T1000 (cell line): ENCODE measurements around the gene ADIPOR2.

Source experiments
- DNase-seq: peaks from one replicate; lab custom pipeline; 2025; ENCODE audit warnings: mixed read lengths; lab: John Stamatoyannopoulos, UW

Gene ADIPOR2

DNA sequence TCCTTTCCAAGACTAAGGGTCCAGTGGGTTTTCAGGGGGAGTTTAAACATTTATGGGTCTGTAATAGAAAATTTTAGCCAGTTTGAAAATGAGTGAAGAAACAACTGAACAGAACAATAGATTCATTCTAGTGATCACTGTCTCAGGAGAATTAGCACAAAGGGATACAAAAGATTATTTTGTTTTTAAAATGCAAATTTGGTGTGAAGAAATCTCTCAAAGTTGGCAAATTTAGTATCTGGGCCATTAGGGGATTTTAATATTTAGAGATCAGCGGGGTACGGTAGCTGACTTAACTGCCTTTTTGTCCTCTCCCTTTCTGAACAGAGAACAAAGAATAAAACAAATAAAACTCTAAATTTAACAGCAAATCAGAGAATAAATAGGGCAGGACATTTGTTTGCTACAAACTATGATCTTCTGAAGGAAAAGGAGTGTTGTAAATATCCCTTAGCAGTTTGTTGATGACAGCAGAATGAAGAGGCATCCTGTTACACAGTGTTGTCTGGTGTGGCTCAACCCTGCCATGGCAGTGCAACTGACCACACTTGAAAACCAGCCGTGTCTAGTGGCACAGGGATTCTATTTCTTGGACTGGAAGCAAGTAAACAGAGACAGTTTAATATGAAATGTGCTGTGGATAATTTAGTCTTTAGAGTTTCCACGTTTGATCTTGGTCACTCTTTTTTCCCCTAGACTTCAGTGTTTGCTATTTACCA is 83.2 kb downstream of the ADIPOR2 start:
- no peak for DNase-seq

DNA sequence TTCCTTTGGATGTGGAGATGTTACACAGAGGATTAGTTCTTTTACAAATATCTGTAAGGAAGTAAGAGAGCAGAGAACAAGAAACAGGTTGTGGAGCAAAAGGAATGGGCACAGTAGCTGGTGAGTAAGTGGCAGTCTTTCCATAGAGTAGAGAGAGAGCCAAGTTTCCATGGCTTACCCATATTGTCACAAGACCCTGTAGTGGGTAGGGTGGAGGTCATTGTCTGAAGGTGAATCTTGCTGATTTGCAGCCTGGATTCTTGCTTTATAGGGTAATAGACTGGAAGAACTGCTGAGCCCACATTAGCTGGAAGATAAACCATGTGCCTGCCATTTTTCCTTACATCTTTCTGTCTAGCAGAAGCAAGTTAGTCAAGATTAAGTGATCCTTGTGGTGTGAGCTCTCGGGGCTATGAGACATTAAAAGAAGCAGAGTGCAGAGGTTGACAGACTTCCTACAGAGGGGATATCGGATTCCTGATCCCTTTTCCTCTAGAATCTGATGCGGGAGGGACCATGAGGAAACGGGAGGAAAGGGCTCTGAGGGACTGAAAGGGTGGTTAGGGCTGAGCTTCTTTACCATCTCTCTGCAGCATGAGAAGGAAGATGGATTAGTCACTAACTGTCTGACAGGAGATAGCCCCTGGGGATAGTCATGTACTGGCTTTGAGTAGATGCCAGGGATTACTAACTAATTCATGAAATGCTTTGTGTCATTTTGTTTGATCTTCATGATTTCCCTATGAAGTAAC is 85.5 kb downstream of the ADIPOR2 start:
- DNase-seq, result peak; percentile 47

DNA sequence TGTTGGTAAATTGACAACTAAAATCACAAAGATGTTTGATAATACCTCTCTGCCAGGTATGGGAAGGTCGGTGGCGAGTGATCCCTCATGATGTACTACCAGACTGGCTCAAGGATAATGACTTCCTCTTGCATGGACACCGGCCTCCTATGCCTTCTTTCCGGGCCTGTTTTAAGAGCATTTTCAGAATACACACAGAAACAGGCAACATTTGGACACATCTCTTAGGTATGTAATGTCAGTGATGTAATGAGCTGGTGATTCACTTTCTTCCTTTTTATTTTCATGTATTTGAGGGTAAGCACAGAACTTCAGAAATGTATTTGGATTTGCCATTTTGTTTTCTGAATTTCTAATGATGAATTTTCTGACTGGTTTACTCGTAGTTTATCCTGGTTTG is 86.9 kb downstream of the ADIPOR2 start:
- DNase-seq, result no peak

DNA sequence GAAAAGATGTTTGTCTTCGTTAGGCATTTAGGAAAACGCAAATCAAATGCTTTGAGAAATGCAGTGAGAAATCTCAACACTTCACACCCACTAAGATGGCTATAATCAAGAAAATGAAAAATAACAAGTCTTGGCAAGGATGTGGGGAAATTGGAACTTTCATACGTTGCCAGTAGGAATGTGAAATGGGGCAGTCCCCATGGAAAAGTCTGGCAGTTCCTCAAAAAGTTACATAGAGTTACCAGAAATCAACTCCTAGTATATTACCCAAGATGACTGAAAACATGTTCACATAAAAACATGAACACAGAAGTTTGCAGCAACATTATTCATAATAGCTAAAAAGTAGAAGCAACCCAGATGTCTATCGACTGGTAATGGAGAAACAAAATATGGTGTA is 88.0 kb downstream of the ADIPOR2 start:
- DNase-seq, result no peak

DNA sequence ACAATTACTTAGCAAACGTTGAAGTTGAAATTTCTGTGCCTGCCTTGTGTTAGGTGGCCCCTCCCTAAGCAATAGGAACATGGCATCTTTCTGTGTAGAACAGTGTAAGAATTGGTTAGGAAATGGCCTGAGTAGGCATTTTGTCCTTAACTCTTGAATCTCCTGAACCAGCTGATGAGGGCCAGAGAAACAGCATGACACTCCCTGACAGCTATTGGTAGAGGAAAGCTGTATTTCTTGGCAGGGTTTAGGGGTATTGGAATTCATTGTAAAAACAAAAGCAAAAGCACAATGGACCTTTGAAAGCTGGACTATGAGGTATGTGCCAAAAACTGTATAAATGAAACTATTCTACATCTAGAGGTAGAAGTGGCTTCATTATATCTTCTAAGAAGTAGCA is 88.9 kb downstream of the ADIPOR2 start:
- no peak for DNase-seq

DNA sequence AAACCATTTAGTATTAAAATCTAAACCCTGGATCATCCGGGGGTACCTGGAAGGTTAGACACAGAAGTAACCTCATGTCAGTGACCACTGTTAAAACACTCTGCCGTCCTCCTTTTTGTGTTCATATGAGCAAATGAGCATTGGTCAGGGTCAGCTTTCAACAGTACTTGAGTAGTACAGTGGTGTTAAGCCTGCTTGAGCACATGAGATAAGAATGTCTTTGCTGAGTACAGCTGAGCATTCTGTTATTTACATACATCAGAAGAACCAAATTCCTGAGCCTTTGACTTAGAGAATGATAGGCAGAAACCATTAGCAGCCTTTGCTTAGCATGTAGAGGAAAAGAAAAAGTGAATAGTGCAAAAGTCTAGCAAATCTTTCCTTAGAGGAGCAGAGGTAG is 90.9 kb downstream of the ADIPOR2 start:
- no peak for DNase-seq

DNA sequence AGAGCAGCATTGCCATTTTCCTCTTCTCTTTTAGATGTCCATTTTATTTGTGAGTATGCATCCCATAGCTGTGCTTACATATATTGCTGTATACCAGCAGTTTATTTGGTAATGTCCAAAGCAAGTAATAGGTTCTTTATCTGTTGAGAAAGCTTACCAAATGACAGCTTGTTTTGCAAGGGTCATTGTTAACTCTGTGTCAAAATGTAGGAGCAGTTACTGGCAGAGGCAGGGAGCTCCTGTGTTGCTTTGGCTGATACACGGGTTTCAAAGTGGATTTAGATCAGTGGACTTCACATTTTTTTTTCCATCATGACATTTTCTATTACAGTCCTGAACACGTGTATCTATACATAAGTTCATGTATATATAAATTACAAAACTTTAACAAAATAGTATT is 91.3 kb downstream of the ADIPOR2 start:
- no peak for DNase-seq

DNA sequence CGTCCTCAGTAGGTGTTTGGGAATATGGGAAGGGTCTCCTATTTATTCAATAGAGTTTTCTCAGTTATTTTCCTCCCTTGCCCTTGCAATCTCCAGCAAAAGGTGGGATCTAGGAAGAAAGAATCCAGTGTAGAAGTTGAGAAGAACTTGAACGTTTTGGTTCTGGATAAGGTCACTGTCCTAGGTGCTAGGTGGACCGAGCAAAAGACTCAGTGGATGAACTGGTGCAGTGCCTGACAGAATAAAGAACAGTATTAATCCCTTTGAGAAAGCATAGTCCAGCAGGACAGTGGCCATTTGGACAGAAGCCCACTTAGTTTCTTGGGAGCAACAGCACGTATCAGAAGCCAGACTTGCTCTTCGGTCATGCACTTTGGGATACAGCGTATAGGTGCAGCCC is 96.8 kb downstream of the ADIPOR2 start:
- DNase-seq, result no peak

DNA sequence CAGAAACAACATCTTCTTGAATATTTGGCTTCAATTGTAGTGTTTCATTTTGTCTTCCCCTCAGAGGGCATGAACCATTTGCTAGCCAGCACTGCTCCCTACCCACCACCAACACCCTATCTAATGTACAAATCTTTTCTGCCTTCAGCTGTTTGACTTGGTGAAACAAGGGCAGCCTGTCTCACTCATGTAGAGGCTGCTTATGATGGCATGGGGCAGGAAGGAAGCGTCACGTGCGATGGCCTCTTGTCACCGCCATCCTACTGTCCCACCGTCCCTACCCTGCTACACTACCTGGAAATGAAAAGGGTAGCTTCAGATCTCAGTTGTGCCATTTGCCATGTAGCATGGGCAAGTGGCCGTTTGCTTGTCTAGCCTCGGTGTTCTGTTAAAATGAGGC is 99.6 kb downstream of the ADIPOR2 start:
- no peak for DNase-seq

DNA sequence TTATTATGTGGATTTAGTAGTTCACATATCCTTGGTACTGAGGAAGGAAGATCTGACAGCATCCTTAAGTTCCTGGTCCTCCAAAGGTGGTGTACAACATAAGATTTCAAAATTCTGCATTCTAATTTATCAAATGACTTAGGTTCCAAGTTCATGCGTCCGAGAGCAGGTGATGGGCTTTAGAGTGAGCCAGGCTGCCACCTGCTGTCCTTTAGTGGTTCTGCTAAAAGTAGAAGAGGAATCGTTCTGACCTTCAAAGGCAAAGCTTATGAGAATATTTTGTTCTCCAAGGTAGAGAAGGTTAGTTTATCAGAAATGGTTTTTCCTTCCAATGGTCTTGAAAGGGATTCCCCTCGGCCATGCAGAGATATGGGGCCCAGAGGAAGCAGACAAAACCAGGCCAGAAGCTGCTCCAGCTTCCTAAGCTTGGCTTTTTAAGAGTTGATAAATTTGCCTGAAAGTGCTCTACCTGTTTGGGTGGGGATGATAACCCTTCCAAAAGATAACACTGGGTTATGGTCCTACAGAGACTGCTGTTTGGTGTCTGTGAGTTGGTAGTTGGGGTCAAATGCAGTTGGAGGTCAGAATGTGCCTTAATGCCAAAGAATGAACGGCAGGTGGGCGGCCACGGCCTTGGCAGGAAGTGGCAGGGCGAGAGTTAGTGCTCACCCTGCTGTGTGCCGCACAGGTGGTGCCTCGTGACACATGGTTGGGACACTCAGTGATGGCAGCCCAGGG is 100.4 kb downstream of the ADIPOR2 start:
- DNase-seq, result peak; percentile 23

DNA sequence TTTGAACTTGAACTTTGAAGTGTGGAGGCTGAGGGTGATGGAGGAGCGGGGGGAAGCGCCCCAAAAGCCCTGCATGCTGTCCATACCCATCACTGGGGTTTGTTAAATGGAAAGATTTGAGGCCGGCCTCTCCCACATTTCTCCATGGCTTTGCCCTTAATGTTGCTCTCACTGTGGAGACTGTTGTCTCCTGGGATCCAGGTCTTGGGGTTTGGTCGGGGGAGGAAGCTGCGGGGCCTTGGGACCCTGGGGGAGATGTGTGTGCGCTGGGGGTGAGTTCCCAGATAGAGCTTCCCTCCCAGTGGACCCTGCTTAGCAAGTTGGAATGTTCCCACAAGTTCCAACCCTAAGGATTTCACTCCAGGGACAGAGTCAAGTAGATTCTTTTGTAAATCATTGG is 101.5 kb downstream of the ADIPOR2 start:
- DNase-seq, result no peak

DNA sequence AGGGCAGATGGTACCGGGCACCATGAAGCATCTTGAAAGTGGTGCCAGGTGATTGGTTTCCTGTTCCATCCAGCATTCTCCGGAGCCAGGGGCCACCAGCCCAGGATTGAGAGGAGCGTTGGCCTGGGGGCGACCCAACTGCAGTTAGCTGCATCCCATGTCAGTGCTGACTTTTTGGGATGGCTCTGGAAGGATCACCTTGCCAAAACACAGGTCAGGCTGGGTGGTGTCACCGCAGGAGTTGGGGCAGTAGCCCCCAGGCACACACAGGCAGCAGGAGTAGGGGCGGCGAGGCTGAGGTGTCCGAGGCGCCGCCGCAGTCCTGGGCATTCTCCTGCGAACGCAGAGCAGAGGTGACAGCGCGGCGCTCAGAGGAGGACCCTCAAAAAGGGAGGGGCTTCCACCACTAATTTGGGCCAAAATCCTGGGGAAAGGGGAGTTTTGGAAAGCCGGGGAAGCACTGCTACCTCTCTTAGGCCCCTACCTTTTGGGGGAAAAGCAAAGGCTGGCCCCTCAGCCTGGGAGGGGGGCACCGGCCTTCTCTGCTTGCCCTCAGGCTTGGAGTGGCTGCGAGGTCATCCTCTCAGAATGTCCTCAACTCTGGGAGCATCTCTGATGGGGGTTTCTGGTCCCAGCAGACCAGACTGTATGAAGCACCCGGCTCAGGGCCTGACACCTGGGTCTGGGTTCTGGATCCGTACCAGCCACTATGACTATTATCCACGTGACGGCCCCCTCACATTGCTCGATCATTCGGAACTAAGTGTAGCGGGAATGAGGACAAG is 102.7 kb downstream of the ADIPOR2 start:
- no peak for DNase-seq

DNA sequence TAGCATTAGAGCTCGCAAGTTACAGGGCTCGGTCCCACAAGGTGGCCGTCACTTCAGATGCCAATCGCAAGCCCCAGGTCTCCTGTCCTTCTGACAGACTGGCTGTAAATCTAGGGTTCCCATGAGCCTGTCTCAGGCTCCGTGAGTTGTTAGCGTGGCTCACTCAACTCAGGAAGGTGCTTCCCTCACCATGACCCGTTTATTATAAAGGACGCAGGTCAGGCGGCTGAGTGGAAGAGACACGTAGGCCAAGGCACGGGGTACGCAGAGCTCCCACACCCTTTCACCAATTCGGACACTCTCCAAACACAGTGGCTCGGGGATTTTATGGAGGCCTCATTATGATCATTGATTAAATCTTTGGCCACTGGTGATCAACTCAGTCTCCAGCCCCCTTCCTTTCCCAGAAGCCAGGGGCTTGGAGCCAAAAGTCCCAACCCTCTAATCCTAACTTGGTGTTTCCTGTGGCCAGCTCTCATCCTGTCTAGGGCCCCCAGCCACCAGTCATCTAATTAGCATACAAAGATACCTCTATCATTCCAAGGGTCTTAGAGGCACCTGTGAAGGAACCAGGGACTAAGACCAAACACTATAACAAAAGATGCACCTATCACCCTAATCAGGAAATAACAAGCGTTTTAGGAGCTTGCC is 103.7 kb downstream of the ADIPOR2 start:
- no peak for DNase-seq

DNA sequence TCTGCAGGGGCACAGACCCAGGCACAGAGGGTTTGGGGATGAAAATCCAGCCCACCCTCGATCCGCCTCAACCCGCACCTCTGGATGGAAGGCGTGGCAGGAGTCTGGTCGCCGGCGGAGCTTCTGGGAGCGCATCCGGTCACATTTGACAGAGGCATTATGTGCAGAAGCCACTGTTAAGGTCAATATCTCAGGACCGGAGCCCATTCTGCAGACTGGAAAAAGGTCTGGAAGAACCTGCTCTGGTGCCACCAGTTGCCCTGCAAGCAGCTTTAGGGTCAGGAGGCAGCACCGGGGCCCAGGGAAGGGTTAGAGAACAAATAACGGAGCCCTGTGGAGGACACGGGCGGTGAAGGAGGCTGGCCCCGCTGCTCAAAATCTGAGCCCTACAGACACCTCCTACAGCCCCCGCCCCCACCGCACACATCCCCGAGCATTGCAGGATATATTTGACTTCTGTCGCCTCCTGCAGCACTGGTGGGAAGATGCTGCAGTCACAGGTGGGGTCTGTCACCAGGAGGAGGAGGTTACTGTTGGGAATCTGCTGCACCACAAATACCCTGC is 104.4 kb downstream of the ADIPOR2 start:
- DNase-seq, result no peak

DNA sequence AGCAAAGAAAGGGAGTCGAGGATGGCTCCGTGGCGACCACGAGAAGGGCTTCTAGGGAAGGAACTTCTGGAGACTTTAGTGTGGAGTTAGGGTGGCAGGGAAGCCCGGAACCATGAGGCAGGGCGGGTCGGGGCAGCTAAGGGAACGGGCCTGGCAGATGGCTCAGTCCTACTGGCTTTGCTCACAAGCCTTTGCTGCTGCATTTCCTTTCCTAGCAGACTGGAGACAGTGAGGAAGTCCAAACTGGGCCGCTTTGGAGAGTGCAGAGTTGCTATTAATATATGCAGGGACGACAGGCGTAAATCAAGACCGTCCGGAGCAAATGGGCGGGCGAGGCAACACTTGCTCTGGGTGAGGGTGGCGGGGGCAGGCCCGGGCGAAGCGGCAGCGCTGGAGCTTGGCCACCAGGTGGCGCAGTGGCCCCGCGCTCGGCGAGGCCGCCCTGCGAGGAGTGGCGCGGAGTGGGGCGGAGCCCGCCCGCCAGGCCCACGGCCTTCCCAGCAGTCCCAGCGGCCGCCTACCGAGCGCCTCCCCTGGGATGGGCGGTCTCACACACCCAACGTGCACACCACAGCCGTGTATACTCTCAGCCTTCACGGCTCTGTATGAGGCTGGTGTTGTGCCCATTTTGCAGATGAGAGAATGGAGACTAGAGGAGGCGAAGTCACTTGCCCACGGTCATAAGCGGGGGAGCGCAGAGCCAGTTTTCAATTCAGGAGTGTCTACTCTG is 105.1 kb downstream of the ADIPOR2 start:
- DNase-seq, result peak; percentile 89

DNA sequence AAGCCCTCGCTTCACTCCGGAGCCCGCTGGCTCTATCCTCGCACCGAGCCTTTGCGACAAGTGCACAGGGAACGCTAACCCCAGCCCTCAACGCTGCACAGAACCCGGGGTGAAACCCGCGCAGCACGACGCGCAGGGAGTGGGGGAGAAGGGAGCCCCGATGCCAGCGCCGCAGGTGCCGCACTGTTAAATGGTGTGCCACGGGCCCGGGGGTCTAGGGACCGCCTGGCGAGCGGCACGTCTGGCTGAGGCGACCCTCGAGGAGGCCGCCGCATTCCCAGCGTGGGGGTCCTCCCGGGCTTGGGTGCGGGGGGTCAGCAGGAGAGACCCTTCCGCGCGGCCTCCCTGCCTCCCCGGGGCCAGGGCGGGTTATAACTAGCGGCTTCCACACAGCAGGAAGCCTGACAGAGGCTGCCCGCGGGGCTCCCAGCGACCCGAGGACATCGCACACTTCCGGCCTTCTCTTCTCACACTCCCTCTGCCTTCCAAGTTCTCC is 105.7 kb downstream of the ADIPOR2 start:
- DNase-seq, result no peak

DNA sequence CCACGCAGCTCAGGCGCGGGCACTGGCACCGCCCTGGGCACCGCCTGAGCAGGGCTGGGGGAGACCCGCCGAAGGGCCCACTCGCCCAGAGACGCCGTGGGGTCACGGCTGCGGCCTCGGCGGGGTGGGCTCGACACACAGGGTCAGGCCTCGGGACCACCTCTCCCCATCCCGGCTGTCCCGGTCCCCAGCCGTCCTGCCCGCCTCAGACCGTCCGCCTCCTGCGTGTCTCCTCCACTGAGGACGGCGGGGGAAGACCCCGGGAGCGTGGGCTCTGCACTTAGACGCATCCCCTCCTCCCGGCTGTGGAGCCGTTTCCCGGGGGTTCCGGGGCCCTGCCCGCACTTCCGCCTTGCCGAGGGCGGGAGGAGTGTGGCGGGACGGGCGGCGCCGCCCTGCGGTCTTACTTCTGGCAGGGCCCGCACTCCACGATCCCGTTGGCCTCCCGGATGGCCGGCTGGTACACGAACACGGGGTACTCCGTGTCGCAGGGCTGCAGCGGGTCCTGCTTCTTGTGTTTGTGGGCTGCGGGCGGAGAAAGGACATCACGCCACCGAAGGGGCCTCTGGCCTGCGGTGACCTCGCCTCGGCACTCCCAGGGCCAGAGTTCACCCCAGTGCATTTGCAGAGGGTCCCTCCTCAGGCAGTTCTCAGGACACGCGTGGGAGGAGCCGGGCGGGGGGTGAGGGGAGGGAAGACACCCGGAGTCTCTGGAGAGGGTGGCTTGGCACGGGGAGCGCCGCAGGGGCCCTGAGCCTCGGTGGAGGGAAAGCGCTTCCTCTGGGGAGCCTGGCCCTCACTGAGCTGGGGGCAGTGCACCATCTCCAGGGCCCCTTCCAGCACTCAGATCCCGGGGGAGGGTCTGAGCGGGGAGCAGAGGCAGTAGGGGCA is 106.4 kb downstream of the ADIPOR2 start:
- no peak for DNase-seq

DNA sequence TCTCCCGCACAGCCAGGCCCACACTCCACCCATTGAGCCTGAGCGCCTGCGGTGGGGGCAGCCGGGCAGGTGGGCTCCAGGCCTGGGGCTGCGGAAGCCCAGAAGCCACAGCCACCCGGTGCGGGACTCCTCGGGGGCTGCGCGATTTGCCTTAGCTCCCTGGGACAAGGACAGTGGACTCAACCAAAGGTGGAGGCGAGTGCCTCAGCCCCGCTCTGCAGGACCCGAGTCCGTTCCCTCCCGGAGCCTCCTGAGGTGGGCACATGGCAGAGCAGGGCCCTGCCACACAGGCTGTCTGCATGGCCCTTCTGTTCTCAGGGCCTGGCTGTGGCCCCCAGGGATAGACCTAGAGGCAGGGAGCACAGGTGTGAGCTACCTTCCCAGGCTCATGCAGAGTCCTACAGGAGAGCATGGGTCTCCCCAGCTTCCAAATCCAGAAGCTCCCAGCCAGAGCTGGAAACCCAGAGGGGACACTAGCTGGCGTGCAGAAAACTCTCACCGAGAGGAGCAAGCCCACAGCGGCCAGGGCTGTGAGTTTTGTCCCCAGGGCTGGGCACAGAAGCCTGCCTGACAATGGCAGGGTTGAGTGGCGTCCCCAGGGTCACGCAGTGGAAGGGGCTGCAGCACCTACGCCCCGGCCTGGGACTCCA is 107.2 kb downstream of the ADIPOR2 start:
- no peak for DNase-seq

DNA sequence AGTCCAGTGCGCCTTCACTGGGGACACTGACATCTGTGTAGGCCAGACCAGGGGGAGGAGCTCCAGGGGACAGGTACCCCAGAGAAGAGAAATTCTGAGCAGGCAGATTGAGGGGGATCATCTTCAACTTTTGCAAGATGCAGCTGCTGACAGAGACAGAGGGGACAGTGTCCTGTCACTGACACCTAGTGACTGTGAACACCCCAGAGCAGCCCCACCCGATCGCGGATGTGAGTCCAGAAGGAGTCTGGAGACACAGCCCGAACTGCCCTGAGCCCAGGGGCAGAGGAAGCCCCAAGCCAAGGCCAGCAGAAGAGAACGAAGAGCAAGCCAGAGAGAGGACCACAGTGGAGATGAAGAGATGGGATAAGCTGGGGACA is 107.8 kb downstream of the ADIPOR2 start:
- DNase-seq, result no peak
